Stimulated activated CD4-positive, alpha-beta T cell treated with anti-CD3 and anti-CD28 coated beads, TNF-alpha, amount 100 ng/mL, for 48 hours (primary cell): ENCODE measurements around the gene BCDIN3D.

Experiments used
- DNase-seq, 3 donors: peaks; one replicate each; pipeline ENCODE4 v3.0.0-alpha.2; 2020; ENCODE audit warnings: low read depth in 3 of 3

BCDIN3D gene

DNA sequence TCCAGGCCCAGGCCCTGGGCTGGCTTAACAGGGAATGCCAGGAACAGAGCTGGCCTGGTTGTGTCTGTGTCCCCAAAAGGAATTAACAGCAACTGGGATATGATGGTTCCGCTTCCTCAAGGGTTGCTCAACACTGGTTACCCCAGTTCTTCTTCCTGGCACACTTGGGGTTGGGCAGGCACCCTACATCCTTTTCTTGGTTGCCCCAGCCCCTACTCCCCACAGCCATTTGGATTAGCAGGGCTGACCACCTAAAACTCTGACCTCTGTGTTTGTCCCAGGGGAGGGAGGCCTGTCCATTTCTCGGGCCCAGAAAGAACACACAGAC lies 45.5 kb downstream of the BCDIN3D start:
- no peak for DNase-seq

DNA sequence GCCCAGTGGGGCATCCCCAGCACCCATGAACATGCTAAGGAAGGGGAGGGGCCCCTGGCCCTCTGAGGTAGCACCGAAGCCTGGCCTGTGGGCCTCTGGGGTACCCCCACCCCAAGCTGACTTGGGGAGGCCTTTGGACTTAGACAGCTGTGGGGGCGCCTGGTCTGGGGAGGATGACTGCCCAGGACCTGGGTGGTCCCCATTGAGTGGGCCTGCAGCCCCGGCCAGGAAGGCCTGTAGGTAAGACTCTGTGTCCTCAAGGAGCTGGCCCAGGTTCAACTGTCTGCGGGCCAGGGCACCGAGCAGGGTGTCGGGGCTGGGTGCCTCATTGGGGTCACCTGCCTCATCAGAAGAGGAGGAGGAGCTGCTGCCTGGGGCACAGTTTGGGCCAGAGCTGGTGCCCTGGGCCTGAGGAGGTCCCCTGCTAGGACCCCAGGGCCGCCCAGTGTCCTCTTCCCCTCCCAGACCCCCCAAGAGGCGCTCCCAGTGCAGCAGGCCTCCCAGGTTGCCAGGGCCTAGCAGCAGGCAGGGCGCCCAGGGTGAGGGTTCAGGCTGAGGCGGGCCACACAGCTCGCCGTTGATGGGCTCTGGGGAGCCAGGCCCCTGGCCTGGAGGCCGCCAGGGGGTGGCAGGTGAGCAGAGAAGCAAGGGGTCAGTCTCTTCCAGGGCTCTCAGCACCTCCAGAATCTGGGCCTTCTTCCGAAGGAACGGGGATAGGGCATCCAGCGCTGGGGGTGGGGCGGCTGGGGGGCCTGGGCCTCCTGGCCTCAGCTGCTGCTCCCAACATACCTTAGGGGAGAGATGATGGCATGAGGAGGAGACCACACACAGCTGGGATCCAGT lies 46.1 kb downstream of the BCDIN3D start:
- no peak for DNase-seq

DNA sequence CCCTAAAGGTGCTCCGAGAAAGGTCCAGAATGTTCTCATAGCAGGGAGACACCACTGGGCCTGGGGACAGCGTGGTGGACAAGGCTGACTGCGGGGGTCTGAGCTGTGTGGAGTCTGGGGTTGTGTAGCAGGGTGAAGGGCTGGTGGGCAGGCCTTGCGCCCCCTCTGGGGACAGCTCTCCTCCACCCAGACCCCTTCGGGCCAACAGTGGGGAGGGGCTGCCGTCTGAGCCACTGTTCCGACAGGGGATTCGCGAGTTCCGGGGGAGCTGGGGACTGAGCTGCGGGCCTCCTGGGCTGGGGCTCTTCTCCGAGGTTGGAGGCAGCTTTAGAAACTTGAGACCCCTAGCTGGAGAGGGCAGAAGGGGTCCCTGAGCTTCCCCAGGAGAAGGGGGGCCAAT lies 46.8 kb downstream of the BCDIN3D start:
- DNase-seq: no peak

DNA sequence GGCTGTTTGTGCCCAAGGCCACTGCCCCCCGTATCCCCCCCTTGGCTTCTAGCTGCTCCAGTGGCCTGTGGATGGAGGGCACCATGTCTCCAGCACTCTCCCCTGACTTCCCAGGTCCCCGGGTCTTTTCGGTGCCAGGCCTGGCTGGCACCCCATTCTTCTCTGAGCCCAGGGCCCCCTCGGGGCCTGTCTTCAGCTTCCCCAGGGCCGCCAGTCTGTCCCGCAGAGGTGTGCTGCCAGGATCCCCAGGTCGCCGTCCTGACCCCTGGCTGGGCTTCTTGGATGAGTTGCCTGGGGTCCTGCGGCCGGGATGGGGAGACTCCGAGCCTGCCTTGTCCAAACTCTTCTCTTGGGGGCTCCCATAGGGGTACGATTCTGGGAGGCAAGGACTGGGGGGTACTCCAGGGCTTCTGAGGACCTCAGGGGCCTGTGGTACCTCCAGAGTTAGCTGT lies 47.2 kb downstream of the BCDIN3D start:
- DNase-seq: no peak

DNA sequence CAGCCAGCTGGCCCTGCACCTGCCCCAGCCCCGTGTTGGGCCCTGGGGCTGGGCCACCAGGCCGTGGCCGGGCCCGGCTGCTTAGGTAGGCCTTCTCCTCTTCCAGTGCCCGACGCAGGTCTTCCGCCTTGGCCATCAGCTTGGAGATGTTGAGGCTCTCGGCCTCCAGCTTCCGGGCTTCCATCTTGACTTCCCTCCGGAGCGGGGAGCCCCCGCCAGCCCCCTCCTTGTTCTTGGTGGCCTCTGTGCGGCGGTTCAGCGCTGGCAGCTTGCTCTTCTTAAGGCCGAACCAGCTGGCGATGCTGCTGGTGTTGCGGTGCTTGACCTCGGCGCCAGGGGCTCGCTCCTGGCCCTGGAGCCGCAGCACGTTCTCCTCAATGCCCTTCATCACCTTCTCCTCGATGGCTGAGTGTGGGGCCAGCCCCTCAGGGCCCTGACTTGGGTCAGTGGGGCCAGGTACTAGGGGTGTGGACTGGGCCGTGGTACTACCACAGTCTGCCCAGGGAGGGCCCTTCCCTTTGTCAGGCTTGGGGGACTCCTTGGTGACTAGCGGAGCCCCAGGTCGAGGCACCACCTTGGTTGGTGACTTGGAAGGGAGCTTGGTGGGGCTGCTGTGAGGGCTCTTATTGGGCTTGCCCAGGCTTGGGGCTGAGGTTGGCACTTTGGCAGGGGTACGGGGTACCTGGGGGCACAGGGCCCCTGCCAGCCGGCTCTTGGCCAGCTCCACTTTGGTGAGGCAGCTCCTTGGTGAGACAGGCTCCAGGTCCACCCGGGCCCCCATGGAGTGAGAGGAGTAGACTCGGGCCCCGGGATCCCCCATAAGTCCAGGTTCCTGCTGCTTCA lies 47.9 kb downstream of the BCDIN3D start:
- no peak for DNase-seq

DNA sequence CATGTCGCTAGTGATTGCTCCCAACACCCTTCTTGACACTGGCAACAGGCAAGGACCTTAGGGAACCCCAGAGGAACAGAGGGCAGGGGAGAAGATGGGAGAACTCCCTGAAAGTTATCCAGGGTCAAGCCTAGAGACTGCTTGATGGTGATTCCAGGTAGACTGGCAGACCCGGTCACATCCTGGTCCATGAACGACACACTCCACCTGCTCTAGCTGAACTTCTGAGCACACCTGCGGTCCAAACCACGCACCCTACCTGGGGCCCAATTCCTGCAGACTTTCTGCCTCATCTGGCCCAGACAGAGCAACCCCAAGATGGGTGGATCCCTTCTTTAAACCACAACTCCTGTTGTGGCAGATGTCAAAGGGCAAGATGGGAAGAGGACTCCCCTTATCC lies 48.9 kb downstream of the BCDIN3D start:
- DNase-seq: no peak

DNA sequence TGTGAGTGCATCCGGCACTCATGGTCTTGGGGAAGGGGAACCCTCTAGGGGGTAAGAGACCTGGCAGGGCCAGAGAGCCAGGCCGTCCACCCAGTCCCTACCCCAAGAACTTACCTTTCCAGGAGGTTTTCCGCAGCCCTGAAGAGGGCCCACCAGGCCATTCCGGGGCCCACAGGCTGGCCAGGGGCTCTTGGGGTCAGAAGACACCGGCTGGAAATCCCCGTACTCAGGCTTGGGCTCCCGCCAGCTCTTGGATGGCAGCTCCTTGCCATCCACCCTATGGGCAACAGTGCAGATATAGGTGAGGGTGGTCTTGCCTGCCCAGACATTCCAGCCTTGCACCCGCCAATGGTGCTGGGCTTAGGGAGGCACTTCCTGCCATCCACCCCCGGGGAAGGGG lies 49.3 kb downstream of the BCDIN3D start:
- no peak for DNase-seq

DNA sequence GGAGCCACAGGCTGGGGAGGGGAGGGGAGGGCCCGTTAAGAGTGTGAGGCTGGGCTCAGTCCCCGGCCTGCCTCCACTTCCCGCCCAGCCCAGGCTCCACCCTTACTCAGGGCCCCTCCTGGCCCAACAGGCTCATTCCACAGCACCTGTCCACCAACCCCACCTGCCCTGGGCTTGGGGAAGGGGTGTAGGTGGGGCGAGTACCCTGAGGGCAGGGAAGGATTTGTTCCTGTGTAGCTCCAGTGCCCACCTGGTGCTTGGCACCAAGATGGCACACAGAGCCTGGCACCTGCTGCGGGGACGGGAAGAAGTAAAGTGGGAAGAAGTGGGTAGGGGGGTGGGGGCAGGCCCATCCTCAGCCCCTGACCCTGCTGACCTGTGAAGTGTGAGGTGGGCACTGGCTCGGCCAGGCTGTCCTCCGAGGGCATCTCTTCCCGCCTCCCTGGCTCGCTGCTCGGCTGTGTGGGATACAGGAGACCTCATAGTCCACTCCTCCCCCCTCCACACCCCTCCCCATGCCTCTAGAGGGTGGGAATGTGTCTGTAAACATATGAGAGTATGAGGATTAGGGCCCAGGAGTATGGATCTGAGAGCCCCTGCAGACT lies 49.8 kb downstream of the BCDIN3D start:
- DNase-seq: no peak

DNA sequence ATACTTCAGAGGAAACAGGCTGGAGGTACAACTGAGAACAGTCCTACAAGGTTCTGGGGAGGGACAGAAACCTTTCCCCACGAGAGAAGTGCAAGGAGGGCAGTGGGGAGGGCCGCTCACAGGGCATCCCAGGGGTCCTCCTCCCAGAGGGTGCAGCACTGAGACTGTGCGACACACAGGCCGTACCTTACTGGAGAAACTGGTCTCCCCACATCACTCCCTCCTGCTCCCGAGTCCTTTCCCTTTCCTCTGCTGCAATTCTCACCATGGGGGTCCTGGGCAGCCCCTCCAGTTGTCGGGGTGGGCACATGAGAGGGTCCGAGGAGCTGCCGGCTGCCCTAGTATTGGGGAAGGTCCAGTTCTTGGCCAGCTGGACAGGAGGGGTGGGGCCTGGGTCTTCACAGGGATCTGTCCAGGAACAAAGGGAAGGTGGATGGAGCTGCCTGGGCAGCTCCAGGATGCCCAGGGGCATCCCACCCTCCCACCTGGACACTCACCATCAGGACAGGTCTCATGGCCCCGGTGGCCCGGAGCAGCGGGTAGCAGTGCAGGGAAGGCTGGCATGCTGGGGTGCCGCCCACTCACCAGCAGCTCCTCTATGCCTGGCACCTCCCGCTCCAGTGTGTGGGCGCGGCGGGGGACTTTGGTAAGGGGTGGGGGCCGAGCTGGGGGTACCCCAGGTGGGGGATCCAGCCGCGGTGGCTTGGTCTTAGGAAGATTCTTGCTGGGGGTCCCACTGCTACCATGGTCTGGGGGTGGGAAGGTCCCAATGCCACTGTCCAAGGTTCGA lies 50.5 kb downstream of the BCDIN3D start:
- DNase-seq: no peak

DNA sequence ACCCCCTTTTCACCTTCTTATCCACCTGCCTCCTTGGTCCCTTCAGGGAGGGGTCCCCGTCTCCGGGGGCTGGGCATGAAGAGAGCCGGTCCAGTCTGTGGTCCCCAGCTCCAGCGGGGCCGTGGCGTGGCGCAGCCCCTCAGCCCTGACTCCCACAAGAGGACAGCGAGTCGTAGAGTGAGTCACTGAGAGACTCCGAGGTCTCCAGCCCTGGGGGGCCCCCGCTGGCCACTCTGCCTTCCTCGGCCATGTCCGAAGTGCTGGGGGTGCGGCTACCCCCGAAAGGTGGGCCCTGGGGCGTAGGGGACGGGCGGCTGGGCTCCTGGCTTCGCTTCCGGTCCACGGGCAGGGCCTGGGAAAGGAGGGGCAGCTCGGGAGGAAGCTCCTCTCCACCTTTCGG lies 51.2 kb downstream of the BCDIN3D start:
- DNase-seq: no peak

DNA sequence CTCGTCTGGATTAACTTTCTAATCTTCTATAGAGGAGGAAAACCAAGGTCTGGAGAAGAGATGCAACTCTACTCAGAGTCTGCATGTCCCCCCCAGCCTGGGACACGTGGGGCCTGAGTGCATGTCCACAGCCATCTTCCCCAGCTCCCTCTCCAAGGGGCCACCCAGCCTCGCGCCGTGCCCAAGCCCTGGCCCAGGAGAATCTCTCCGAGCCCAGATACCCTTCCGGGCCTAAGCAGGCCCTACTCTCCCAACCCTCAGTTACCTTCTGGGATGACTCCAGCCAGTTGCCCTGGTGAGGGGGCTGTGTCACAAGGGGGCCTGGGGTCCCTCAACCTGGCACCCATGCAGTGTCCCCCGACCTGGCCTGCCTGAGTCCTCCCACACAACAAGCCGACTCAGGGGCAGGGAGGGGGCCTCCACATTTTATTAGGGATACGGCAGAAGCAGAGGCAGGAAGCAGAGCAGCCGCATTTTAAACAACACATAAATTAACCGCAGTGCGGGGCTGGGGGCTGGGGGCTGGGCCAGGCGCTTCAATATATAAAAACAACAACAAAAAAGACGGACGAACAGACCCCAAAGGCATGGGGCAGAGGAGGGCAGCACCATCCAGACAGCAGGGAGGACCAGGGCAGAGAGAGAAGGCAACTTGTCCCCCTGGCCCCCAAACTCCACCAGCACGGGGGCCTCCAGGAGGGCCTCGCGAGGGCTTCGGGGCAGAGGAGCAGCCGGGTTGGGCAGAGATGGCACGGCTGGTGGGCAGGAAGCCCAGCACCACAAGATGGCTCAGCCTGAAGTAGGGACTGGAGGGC lies 52.0 kb downstream of the BCDIN3D start:
- no peak for DNase-seq

DNA sequence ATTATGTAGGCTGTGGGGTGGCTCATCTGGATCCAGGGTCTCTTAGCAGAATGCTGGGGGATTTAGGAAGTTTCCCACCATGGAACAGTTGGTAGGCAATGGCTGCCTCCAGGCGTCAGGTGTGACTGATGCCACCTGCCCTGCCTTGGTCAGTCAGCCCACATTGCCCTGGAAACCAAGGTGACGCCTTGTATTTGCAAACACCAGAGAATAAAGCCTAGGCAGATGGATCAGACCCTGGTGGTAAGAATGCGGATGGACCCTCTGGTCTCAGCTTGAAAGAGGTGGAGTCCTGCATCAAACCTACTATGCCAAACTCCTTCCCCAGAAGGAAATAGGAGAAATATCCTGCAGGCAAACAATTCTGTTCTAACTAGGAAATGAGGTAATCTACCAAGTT lies 52.9 kb downstream of the BCDIN3D start:
- no peak for DNase-seq

DNA sequence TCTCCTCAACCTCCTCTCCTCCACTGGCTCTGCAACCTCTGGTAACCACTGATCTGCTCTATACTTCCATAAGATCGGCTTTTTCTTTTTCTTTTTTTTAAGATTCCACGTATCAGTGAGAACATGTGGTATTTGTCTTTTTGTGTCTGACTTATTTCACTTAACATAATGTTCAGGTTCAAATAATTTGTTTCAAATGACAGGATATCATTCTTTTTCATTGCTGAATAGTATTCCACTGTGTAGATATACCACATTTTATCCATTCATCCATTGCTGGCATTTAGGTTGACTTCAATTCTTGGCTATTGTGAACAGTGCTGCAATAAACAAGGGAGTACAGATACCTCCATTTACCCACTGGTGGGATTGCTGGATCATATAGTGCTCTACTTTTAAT lies 55.2 kb downstream of the BCDIN3D start:
- DNase-seq: no peak
